ENCODE measurements around the gene CNTRL. TPM values are rescaled to one million over a fixed set of nuclear protein-coding genes. Genes with fewer than 3 reads are reported as not detected.

Gene CNTRL
- total RNA-seq, 1 donor from 2014 or later = 18.2 TPM

DNA sequence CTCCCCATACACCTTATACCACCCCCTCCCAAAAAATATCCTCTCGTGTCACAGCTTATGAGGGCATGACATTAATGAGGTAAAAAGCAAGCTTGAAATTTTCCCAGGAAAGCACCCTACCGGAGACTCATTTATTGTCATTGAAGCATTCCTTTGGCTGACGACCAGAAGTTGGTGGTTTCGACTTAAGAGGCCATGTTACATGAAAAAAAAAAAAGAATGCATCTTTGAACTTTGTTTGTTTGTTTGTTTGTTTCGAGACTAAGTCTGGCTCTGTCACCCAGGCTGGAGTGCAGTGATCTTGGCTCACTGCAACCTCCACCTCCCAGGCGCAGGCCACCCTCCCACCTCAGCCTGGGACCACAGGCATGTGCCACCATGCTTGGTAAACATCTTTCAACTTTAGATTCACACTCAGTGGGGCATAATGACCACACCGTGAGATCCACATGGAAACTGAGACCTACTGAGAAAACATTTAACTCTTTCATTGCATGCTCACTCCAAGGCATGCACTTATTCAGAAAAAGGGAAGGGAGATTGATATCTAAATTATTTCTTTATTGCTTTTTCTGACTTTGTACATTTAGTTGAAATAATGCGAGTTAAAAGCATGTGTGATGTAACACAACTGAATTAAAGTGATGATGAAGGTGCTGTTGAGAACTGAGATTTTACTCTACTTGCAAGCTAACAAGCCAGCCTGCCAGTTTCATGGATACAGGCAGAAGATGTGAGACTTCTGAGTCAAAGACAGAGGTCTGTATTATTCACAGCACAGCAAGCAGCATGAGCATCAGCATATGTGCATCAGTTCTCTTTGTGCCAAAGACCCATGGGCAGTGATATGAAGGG is 132.0 kb downstream of the CNTRL start:
- Mint-ChIP-seq H3K4me3 (ENCODE audit: low read depth) (no peak overlapping the region), H3K36me3 (ENCODE audit: insufficient read depth) (no peaks in the 10 kb centered on the region), H3K27me3 (peaks cover 5% of the 10 kb centered on the region), H3K9me3 (ENCODE audit: low read depth) (no peaks in the 10 kb centered on the region), H3K27ac (no peak overlapping the region), H3K4me1 (ENCODE audit: low read depth) (peaks cover 6% of the 10 kb centered on the region)
- TF ChIP-seq, protein P1, sequence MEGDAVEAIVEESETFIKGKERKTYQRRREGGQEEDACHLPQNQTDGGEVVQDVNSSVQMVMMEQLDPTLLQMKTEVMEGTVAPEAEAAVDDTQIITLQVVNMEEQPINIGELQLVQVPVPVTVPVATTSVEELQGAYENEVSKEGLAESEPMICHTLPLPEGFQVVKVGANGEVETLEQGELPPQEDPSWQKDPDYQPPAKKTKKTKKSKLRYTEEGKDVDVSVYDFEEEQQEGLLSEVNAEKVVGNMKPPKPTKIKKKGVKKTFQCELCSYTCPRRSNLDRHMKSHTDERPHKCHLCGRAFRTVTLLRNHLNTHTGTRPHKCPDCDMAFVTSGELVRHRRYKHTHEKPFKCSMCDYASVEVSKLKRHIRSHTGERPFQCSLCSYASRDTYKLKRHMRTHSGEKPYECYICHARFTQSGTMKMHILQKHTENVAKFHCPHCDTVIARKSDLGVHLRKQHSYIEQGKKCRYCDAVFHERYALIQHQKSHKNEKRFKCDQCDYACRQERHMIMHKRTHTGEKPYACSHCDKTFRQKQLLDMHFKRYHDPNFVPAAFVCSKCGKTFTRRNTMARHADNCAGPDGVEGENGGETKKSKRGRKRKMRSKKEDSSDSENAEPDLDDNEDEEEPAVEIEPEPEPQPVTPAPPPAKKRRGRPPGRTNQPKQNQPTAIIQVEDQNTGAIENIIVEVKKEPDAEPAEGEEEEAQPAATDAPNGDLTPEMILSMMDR (IDR thresholded peaks at IDR 0.05; ENCODE audit: unreplicated experiment) = no peak
- no peak for DNase-seq (ENCODE audit: low spot score, unreplicated experiment)

GRCh38 chr9:121207371-121207940 is 132.7 kb downstream of the CNTRL start:
- Mint-ChIP-seq H3K27me3 (peaks cover 5% of the 10 kb centered on the region), H3K4me3 (ENCODE audit: low read depth) (no peak overlapping the region), H3K36me3 (ENCODE audit: insufficient read depth) (no peaks in the 10 kb centered on the region), H3K27ac (no peak overlapping the region), H3K4me1 (ENCODE audit: low read depth) (peaks cover 8% of the 10 kb centered on the region), H3K9me3 (ENCODE audit: low read depth) (no peaks in the 10 kb centered on the region)
- no peak for DNase-seq (ENCODE audit: low spot score, unreplicated experiment)
- TF ChIP-seq, protein P1 (IDR thresholded peaks at IDR 0.05; ENCODE audit: unreplicated experiment) = no peak

GRCh38 chr9:121210536-121210935 is 135.8 kb downstream of the CNTRL start:
- H3K27ac Mint-ChIP-seq = no peak overlapping the region
- no peaks in the 10 kb centered on the region for H3K27me3 Mint-ChIP-seq
- H3K36me3 Mint-ChIP-seq (ENCODE audit: insufficient read depth) = no peaks in the 10 kb centered on the region
- no peak for DNase-seq (ENCODE audit: low spot score, unreplicated experiment)
- H3K4me3 Mint-ChIP-seq (ENCODE audit: low read depth) = no peak overlapping the region
- TF ChIP-seq, protein P1 (IDR thresholded peaks at IDR 0.05; ENCODE audit: unreplicated experiment) = no peak
- H3K9me3 Mint-ChIP-seq (ENCODE audit: low read depth) = no peaks in the 10 kb centered on the region
- peaks cover 11% of the 10 kb centered on the region for H3K4me1 Mint-ChIP-seq (ENCODE audit: low read depth)

GRCh38 chr9:121213136-121213806 is 138.5 kb downstream of the CNTRL start:
- H3K4me3 Mint-ChIP-seq (ENCODE audit: low read depth) = no peak overlapping the region
- H3K27me3 Mint-ChIP-seq = no peaks in the 10 kb centered on the region
- peak; percentile 83 for DNase-seq (ENCODE audit: low spot score, unreplicated experiment)
- H3K4me1 Mint-ChIP-seq (ENCODE audit: low read depth) = peaks cover 11% of the 10 kb centered on the region
- H3K9me3 Mint-ChIP-seq (ENCODE audit: low read depth) = no peaks in the 10 kb centered on the region
- H3K36me3 Mint-ChIP-seq (ENCODE audit: insufficient read depth) = no peaks in the 10 kb centered on the region
- peak overlapping the region; percentile 66 for H3K27ac Mint-ChIP-seq
- TF ChIP-seq, protein P1 (IDR thresholded peaks at IDR 0.05; ENCODE audit: unreplicated experiment) = peak; percentile 96

- no peak overlapping the region for H3K27ac Mint-ChIP-seq
- DNase-seq (ENCODE audit: low spot score, unreplicated experiment) = no peak
- TF ChIP-seq, protein P1 (IDR thresholded peaks at IDR 0.05; ENCODE audit: unreplicated experiment) = no peak
- H3K27me3 Mint-ChIP-seq = no peaks in the 10 kb centered on the region
- no peaks in the 10 kb centered on the region for H3K36me3 Mint-ChIP-seq (ENCODE audit: insufficient read depth)
- peaks cover 11% of the 10 kb centered on the region for H3K4me1 Mint-ChIP-seq (ENCODE audit: low read depth)
- H3K4me3 Mint-ChIP-seq (ENCODE audit: low read depth) = no peak overlapping the region
- H3K9me3 Mint-ChIP-seq (ENCODE audit: low read depth) = no peaks in the 10 kb centered on the region
Measured at GRCh38 chr9:121214005-121214404, 139.2 kb downstream of the CNTRL start.
